ENCODE measurements around the gene ABCA13. TPM values are rescaled to one million over a fixed set of nuclear protein-coding genes. Genes with fewer than 3 reads are reported as not detected.

Gene ABCA13
- total and polyA plus RNA-seq, 2 donors (not counting 3 experiments of a cell fraction or from before 2014, with no cell fraction given), result 0.01 to 0.11 TPM

GRCh38 chr7:48446721-48447120 lies 275.5 kb downstream of the ABCA13 start:
- dilution Hi-C loops (cut with MboI; ENCODE audit: extremely low pct_ligation_motif_present, low sequenced_read_pairs), result no loop called here
- Histone ChIP-seq H3K9me1 (replicated peaks; ENCODE audit: control insufficient read depth, extremely low read depth, insufficient read depth, low read length) (no peaks in the 10 kb centered on the region), H4K20me1 (replicated peaks; ENCODE audit: control insufficient read depth, extremely low read depth, insufficient read depth, low read length) (no peaks in the 10 kb centered on the region), H3K36me3 (ENCODE audit: control insufficient read depth in 2 of 2, extremely low read depth in 1 of 2, insufficient read depth in 2 of 2, low read length in 2 of 2) (no peaks in the 10 kb centered on the region), H3K9ac (replicated peaks; ENCODE audit: extremely low read depth, insufficient read depth, low read length) (no peak overlapping the region), H3K4me1 (ENCODE audit: control insufficient read depth, extremely low read depth, insufficient read depth, low read length) (no peaks in the 10 kb centered on the region), H3K9me3 (replicated peaks; ENCODE audit: control insufficient read depth, insufficient read depth, low read length) (no peaks in the 10 kb centered on the region), H2AFZ (ENCODE audit: low read depth, low read length) (no peak overlapping the region), H3K27ac (ENCODE audit: insufficient read depth, low read depth, low read length) (no peak overlapping the region), H3K4me2 (ENCODE audit: insufficient read depth, low read length) (no peak overlapping the region), H3K79me2 (ENCODE audit: control insufficient read depth, insufficient read depth, low read length) (no peaks in the 10 kb centered on the region), H3K4me3 (replicated peaks in 1 of 3; ENCODE audit: insufficient read depth in 1 of 3, low read depth in 1 of 3, low read length in 3 of 3) (no peak overlapping the region), H3K27me3 (ENCODE audit: control insufficient read depth in 2 of 2, insufficient read depth in 2 of 2, low read length in 2 of 2) (no peaks in the 10 kb centered on the region)
- intact Hi-C loops (cut with micrococcal nuclease), result no loop called here
- no TSS peak for BruUV-seq (replicated peaks)
- FAIRE-seq (no peak), DNase-seq (ENCODE audit: low read depth, low spot score) (no peak)
- TF ChIP-seq, protein P1, sequence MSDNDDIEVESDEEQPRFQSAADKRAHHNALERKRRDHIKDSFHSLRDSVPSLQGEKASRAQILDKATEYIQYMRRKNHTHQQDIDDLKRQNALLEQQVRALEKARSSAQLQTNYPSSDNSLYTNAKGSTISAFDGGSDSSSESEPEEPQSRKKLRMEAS (IDR thresholded peaks at IDR 0.05; ENCODE audit: insufficient read depth, insufficient read length), result no peak
- TF ChIP-seq EZH2 (IDR thresholded peaks at IDR 0.05; ENCODE audit: borderline replicate concordance, low read depth, low read length, severe bottlenecking) (no peak), POLR2AphosphoS5 (IDR thresholded peaks at IDR 0.05; ENCODE audit: insufficient read depth, low read depth, low read length) (no peak), GATA2 (IDR thresholded peaks at IDR 0.05; ENCODE audit: insufficient read depth, insufficient read length, low read depth, low read length) (no peak), FOS (IDR thresholded peaks at IDR 0.05; ENCODE audit: borderline replicate concordance, insufficient read depth, low read length) (no peak), CTCF (IDR thresholded peaks at IDR 0.05; ENCODE audit: extremely low read depth in 1 of 2, insufficient read depth in 1 of 2, low read depth in 1 of 2, low read length in 2 of 2) (no peak), MYC (IDR thresholded peaks at IDR 0.05; ENCODE audit: low read depth, low read length) (no peak)
- ChIA-PET POLR2A (no interaction called here), CTCF (no interaction called here)
